ENCODE data around the gene SHANK2.

DNA sequence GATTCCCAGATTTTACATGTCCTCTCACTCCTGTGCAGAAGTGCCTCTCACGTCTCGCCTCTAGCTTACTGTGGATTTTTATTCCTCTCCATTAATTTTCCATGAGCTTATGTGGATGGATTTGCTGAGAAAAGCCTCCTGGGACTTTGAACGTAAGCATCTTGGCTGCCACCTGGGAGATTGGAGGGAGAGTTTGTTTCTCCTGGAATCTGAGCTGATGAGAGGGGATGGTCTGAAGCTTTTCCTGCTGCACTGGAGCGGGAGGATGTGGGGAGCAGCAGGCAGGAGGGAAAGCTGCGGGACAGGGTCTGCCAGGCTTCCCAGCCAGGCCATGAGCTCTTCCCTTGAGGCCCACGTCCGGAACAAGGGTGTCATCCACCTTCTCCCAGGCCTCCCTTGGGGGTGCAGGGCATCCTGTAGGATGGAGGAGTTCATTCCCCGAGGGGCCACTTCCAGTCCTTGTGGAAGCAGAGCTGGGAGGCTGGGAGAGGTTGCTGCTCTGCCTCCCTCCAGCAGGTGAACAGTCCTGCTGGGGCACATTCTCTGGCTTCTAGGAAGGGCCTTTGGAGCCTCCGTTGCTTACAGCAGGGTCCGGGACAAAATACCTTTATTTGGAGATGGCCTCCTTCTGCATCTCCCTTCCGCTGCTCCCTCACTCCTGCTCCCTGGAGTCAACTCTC is 3.6 kb upstream of the SHANK2 start:
- no peak for TF ChIP-seq EP300 (IDR thresholded peaks at IDR 0.05; ENCODE audit: borderline replicate concordance)
- no peak for TF ChIP-seq CREB1 (IDR thresholded peaks at IDR 0.05; ENCODE audit: low read depth)
- TF ChIP-seq, protein P1, sequence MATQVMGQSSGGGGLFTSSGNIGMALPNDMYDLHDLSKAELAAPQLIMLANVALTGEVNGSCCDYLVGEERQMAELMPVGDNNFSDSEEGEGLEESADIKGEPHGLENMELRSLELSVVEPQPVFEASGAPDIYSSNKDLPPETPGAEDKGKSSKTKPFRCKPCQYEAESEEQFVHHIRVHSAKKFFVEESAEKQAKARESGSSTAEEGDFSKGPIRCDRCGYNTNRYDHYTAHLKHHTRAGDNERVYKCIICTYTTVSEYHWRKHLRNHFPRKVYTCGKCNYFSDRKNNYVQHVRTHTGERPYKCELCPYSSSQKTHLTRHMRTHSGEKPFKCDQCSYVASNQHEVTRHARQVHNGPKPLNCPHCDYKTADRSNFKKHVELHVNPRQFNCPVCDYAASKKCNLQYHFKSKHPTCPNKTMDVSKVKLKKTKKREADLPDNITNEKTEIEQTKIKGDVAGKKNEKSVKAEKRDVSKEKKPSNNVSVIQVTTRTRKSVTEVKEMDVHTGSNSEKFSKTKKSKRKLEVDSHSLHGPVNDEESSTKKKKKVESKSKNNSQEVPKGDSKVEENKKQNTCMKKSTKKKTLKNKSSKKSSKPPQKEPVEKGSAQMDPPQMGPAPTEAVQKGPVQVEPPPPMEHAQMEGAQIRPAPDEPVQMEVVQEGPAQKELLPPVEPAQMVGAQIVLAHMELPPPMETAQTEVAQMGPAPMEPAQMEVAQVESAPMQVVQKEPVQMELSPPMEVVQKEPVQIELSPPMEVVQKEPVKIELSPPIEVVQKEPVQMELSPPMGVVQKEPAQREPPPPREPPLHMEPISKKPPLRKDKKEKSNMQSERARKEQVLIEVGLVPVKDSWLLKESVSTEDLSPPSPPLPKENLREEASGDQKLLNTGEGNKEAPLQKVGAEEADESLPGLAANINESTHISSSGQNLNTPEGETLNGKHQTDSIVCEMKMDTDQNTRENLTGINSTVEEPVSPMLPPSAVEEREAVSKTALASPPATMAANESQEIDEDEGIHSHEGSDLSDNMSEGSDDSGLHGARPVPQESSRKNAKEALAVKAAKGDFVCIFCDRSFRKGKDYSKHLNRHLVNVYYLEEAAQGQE (IDR thresholded peaks at IDR 0.05; ENCODE audit: low read depth) = no peak
- no peak for TF ChIP-seq EGR1 (IDR thresholded peaks at IDR 0.05)
